Ramos (cell line): Measurements from ENCODE around the gene TTLL9.
"Not testable (repeated sequence)": the region's sequence is repeated elsewhere in the genome, so short reads cannot be mapped to it uniquely, and the experiment has no call there.

ENCODE experiments used
- in situ Hi-C: fragments of 300-500 bp; cut with MboI; formaldehyde crosslinking; loops from one replicate; pipeline ENCODE4 v1.14.3; 2022; ENCODE audit warnings: low sequenced_read_pairs; ENCODE audit not compliant: unreplicated experiment

TTLL9 gene

GRCh38 chr20:31913431-31914157 is 43.2 kb downstream of the TTLL9 start:
- in situ Hi-C loops, result no loop called here

DNA sequence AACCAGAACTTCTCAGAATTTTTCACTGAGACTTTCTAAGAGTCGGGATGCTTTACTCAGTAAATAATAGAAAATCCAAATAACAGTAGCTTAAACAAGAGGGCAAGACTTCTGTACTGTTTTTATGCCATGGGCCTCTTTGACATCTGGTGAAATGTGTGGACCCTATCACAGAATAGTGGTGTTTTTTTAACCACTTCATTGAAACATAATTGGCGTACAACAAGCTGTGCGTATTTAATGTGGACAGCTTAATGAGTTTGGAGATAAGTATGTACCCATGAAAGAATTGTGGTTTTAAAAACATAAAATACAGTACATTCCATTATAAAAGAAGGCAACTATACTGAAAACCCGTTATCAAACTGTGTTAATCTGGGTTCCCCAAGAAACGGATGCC is 43.7 kb downstream of the TTLL9 start:
- in situ Hi-C loops, result no loop called here

GRCh38 chr20:31915491-31916280 is 45.3 kb downstream of the TTLL9 start:
- in situ Hi-C loops, result no loop called here

GRCh38 chr20:31916708-31917107 is 46.3 kb downstream of the TTLL9 start:
- in situ Hi-C loops, result no loop called here

DNA sequence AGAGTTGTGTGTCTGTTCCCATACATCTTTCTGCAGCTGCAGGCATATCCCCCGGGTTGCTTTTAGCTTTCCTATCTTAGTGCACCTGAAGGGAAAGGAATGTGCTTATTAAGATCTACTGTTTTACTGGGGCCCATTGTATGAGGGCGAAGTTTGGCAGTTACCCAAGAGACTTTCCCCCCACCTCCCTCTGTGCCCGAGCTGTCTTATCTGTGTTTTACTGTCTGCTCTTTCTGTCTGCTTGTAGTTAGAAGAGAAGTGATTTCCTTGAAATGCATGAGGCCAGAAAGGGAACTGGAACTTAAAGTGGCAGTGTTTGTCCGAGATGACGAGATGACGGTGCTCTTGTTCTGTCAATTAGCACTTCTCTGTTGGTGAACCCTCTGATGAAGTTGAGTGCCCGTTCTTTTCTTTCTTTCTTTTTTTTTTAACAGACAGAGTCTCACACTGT is 47.6 kb downstream of the TTLL9 start:
- in situ Hi-C loops, result not testable (repeated sequence)

GRCh38 chr20:31918466-31919105 is 48.2 kb downstream of the TTLL9 start:
- in situ Hi-C loops, result no loop called here

DNA sequence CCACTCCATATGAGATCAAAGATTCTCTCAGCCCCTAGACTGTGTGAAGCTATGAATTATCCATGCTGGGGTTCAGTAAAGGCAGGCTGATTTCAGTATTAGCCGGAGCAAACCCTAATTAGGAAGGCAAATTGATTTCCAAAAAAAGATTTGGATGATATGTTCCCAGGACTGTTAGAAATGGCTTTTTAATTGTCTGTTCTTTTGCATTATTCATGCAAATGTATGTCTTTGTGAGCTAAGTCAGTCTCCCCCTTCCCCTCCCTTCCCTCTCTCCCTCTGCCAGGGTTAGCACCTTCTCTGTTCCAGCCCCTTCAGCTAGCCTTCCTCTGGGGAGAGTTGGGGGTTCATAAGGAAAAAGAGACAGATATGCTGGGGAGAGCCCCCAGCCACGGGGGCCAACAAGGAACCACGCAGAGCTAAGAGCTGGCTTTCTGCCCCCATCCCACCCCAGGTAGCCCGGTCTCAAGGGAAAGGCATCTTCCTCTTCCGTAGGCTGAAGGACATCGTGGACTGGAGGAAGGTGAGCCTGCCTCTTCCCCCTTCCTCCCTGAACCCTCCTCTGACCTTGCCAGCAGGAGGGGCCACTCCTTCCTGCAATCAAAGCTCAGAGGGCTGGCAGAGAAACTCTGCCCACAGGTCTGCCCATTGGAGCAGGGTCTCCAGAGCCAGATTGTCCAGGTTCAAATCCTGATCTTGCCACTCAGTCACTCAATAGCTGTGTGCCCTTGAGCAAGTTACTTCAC is 49.1 kb downstream of the TTLL9 start:
- in situ Hi-C loops, result no loop called here

- in situ Hi-C loops, result no loop called here
Measured at GRCh38 chr20:31920275-31920855, 49.9 kb downstream of the TTLL9 start.

GRCh38 chr20:31921480-31921879 is 51.0 kb downstream of the TTLL9 start:
- in situ Hi-C loops, result not testable (repeated sequence)

- in situ Hi-C loops, result no loop called here
Measured at GRCh38 chr20:31922181-31922580, 51.7 kb downstream of the TTLL9 start.

GRCh38 chr20:31922588-31922987 is 52.2 kb downstream of the TTLL9 start:
- in situ Hi-C loops, result no loop called here

- in situ Hi-C loops, result no loop called here
Measured at GRCh38 chr20:31923388-31924331, 53.2 kb downstream of the TTLL9 start.

GRCh38 chr20:31924561-31924960 is 54.1 kb downstream of the TTLL9 start:
- in situ Hi-C loops, result no loop called here

DNA sequence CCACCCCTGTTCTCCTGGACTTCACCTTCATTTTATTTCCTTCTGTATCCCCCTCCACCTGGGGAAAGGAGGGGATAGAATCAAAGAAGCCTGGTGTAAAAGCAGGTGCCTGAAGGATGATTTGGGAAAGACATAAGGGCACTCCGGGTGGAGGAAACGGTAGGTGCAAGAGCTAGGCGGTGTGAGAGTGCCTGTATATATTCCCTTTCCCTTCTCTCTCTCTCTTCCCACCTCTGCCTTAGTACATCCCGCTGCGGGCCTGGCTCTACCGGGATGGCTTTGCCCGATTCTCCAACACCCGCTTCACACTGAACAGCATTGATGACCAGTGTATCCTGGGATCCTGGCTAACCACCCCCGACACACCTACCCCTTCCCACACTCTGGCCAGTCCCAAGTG is 55.2 kb downstream of the TTLL9 start:
- in situ Hi-C loops, result no loop called here

DNA sequence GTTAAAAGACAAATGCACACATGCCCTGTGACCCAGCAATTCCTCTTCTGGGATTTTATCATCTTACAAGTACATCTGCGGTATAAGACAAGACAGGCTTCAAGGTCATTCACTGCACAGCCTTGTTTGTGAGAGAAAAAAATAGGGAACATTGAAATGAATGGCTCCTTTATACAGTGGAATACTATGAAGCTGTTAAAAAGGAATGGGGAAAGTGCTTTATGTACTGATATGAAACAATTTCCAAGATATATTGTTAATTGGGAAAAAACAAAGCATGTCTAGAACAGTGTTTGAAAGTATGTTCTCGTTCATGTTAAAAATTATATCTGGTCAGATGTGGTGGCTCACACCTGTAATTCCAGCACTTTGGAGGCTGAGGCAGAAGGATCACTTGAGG is 56.1 kb downstream of the TTLL9 start:
- in situ Hi-C loops, result no loop called here

GRCh38 chr20:31927627-31928159 is 57.3 kb downstream of the TTLL9 start:
- in situ Hi-C loops, result no loop called here

- in situ Hi-C loops, result not testable (repeated sequence)
Measured at GRCh38 chr20:31929631-31930030, 59.2 kb downstream of the TTLL9 start.

DNA sequence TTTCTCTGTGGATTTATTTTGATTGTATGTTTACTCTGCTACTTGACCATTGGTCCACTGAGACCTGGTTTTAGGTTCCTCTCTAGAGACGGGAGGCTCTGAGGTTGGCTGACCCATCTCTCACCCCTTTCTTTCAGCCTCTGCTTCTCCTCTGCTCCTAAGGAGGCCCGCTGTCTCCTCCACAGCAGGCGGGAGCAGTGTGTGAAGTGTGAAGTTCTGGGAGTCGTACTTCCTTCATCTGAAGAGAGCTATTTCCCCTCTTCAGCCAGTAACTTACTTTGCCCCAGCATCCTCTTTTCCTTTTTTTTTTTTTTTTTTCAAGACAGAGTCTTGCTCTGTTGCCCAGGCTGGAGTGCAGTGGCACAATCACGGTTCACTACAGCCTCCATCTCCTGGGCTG is 60.3 kb downstream of the TTLL9 start:
- in situ Hi-C loops, result no loop called here

DNA sequence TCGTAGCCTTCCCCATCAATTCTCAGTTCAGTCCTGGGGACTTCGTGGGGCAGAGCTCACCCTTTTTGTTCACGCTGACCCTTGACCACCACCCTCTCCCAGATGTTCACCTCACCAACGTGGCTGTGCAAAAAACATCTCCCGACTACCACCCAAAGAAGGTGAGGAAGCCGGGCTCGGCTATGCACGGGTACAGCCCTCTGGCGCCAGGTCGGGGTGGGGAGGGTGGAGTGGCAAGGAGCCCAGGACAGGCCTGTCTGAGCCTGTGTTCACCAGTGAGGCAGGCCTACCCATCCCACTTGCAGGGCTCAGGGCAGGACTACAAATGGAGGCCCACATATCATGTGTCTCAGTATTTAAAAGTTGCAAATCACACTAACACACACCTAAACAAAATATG is 63.3 kb downstream of the TTLL9 start:
- in situ Hi-C loops, result no loop called here
